Amniotic epithelial cell (primary cell): Measurements from ENCODE around the gene DRC1.

Experiments
- DNase-seq: peaks from one replicate; pipeline ENCODE4 v3.0.0-alpha.2; 2010; ENCODE audit warnings: low read depth

The DRC1 gene

DNA sequence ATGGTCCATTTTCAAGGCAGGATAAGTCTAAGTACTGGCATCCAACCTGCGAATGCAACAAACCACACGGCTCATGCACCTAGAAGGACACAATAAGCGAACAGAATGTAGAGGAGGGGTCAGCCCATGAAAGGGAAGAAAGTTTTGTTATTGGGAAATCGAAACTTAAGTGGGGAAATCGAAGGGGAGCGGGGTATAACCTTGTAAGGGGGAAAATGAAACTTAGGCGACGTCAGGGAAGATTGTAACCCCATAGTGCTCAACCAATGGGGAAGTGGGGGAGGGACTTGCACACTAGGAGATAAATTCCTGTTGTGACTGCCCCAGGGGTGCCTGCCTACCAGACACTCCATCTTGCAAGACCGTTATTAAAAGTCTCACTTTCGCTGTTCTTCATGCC is 91.8 kb downstream of the DRC1 start:
- no peak for DNase-seq

DNA sequence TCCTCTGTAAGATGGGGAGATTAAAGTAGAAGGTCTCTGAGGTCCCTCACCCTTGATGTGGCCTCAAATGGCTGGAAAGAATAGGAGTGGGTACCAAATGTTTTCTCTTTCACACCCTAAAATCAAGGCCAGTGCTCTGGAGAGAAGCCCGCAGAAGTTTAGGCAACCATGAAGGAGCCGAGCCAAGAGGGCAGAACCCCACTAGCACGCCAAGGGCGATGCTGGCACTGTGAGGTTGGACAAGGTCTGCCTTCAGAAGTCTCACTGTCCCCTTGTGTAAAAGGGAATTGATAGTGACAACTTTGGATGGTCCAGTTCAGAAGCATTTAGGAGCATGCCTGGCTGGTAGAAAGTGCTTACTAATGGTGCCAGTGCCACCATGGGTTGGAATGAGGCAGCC is 92.5 kb downstream of the DRC1 start:
- no peak for DNase-seq

DNA sequence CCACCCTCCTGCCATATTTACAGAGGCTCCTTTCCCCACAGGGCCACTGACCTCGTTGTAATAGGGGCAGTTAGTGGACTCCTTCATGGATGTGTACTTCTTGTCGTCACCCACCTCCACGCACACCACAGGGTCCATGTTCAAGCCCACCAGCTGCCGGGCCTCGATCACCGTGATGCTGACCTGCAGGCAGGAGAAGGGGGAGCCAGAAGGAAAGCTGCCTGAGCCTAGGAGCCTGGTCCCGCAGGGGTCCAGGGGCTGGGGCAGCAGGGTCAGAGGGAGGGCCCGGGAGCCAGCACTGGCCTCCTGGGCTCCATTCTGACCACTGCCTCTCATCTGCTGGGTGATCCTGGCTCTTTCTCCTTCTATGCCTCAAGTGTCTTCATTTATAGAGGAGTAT is 93.2 kb downstream of the DRC1 start:
- DNase-seq: no peak

DNA sequence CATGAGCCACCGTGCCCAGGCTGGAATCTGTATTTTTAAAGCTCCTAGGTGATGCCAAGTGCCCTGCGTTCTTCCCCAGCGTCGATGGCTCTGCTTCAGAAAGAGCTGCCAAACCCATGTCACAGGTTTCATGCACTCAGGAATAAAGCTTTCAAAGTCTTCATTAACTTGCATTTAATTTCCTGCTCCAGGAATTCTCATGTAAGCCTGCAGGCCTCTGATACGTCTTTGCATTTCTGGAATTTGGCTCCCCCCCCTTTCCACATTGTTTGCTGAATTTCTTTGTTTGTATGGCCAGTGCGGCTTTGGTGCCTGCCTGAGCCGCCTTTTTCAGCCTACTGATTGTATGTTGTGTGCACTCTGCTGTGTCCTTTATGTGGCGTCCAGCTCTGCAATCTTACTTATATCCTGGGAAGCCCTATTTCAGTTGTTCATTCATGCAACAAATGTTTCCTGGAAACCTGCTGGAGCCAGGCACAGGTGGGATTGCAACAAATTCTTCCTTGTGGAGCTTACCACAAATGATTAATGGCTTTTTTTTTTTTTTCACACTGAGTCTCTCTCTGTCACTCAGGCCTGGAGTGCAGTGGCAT is 94.1 kb downstream of the DRC1 start:
- peak; percentile 39 for DNase-seq

DNA sequence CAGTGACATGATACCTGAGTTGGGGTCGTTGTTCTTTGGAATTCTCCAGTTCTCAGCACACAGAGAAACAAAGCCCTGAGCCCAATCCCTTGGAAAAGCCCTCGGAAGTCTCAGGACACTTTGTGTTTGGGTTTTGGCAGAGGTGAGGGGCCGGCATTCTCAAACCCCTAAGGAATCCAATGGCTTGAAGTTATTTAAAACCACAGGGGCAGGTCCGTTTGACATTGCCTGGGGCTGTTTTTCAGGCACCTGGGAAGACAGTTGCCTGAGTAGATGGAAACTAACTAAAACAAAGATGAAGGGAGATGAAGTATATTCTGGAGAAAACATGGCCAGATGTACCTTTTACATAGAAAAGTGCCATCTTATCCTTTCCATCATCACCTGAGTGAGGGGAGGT is 98.7 kb downstream of the DRC1 start:
- no peak for DNase-seq

DNA sequence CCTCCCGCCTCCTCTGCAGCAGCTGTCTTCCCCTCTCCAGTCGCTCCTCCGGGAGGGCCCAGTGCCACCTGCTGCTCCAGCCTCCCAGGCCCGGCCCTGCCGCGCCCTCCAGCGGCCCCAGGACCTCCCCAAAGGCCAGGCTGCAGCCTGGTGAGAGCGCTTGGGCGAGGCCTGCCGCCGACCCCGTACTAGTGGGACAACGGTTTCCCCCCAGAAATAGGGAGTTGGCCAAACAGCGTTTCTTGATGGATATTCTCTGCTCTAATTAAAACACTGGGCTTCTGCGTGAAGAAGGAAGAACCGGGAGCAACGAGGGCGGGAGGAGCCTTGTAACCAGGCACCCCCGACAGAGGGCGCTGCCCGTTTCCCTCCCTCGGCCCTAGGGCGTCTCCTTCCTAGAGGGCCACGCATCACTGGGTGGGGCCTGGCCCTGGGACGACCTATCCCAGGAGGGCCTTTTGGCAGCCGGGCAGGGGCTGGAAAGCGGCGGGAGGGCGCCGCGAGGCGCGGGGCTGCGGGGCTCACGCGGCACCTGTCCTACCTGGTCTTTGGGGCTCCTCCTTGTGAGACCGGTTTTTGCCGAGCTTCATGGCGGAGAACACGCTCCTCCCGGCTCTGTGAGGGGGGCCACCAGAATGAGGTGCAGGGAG is 101.6 kb downstream of the DRC1 start:
- peak; percentile 25 for DNase-seq

DNA sequence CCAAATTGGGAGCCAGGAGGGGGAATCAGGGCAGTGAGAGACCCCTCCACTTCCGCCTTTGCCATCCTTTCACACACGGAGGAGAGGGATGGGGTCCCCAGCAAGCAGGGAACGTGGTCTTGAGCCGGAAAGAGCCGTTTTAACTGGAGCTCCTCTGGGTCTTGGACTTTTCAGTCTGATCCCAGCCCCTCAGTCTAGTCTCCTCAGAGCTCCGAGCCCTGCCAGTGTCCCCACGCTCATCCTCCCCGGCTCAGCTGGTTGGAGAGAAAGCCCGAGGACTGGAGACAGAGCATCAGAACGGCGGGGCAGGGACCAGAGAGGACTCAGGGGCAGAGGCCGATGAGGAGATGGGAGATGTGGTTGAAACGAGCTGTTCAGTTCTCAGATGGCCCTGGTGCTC is 102.3 kb downstream of the DRC1 start:
- no peak for DNase-seq

DNA sequence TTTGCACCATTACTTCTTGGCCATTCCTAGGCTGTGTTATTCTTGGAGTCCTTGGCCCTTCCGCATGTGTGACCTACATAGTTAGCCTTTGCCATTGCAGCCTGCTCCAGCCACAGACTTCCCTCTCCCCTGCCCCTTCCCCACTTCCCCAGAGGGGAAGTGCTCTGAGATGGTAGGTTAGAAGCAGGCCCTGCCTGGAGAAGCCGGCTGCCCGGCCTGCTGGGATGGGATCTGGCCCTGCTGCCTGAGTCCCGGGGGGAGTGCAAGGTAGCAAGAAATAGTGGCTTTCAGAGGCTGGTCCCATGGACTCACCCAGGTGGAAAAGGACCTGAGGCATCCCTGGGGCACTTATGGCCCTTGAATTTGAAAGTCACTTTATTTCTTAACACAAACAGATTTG is 104.6 kb downstream of the DRC1 start:
- no peak for DNase-seq
